HEK293 (cell line): ENCODE measurements around the gene CD19.
A peak's percentile ranks its signal among the peaks of the same experiment; 100 is the strongest.

Source experiments
- CTCF ChIA-PET: fragments of 350-600 bp; formaldehyde crosslinking; extraction: SDS; loops from one replicate; lab custom pipeline; 2021; ENCODE audit warnings: antibody characterized with exemption; lab: Yijun Ruan, JAX
- POLR2A ChIA-PET: fragments of 300-600 bp; formaldehyde crosslinking; extraction: SDS; loops from one replicate; lab custom pipeline; 2020; ENCODE audit warnings: antibody characterized with exemption, inconsistent platforms; lab: Yijun Ruan, JAX
- H3K27ac ChIP-seq: fragments of 200-500 bp; sonication (Bioruptor generic); 2 replicates; pipeline ENCODE4 v1.5.1; 2014; ENCODE audit warnings: low read depth, low read length, control low read depth, inconsistent platforms; ENCODE audit errors: extremely low read depth
- H3K36me3 ChIP-seq, 2 experiments: fragments of 200-500 bp in 1 of 2; sonication (Bioruptor generic) in 1 of 2; 1 replicate in 1 of 2; 2 replicates in 1 of 2; pipeline ENCODE4 v1.5.1; 2014 to 2017; ENCODE audit warnings: inconsistent platforms in 2 of 2, low read length in 2 of 2; ENCODE audit not compliant: control insufficient read depth in 2 of 2, insufficient read depth in 1 of 2
- H3K4me1 ChIP-seq: fragments of 200-500 bp; sonication (Bioruptor generic); 2 replicates; pipeline ENCODE4 v1.5.1; 2014; ENCODE audit warnings: mild to moderate bottlenecking, low read length, inconsistent platforms; ENCODE audit not compliant: control insufficient read depth, insufficient read depth
- H3K4me3 ChIP-seq: 2 replicates; pipeline ENCODE4 v1.5.1; 2011; ENCODE audit warnings: low read depth, mild to moderate bottlenecking, control low read depth, low read length, moderate library complexity
- H3K9me3 ChIP-seq: fragments of 200-500 bp; sonication (Bioruptor generic); 2 replicates; pipeline ENCODE4 v1.5.1; 2014; ENCODE audit warnings: low read depth, low read length, inconsistent platforms; ENCODE audit not compliant: control insufficient read depth, insufficient read depth
- CTCF ChIP-seq: fragments of 450-650 bp; formaldehyde crosslinking; IDR thresholded peaks from 2 replicates; pipeline ENCODE4 v1.5.1; 2016; ENCODE audit warnings: missing biosample characterization, missing genetic modification characterization
- GFI1B ChIP-seq: fragments of 450-650 bp; formaldehyde crosslinking; IDR thresholded peaks from 2 replicates; pipeline ENCODE4 v1.5.1; 2016; ENCODE audit warnings: missing biosample characterization, missing genetic modification characterization
- GLIS1 ChIP-seq: fragments of 450-650 bp; formaldehyde crosslinking; IDR thresholded peaks from 2 replicates; pipeline ENCODE4 v1.5.1; 2016; ENCODE audit warnings: missing biosample characterization, missing genetic modification characterization
- GLIS2 ChIP-seq: fragments of 450-650 bp; formaldehyde crosslinking; IDR thresholded peaks from 2 replicates; pipeline ENCODE4 v1.5.1; 2016; ENCODE audit warnings: missing biosample characterization, missing genetic modification characterization
- MEIS1 ChIP-seq: sonication (generic); formaldehyde crosslinking; IDR thresholded peaks from 2 replicates; pipeline ENCODE4 v1.8.1; 2022; ENCODE audit warnings: missing genetic modification reagents, mild to moderate bottlenecking, borderline replicate concordance
- ZEB2 ChIP-seq: fragments of 450-650 bp; formaldehyde crosslinking; IDR thresholded peaks from 2 replicates; pipeline ENCODE4 v1.5.1; 2016; ENCODE audit warnings: missing biosample characterization, missing genetic modification characterization
- ZNF146 ChIP-seq: fragments of 450-650 bp; formaldehyde crosslinking; IDR thresholded peaks from 2 replicates; pipeline ENCODE4 v1.5.1; 2016; ENCODE audit warnings: missing biosample characterization, missing genetic modification characterization
- ZNF18 ChIP-seq: fragments of 450-650 bp; formaldehyde crosslinking; IDR thresholded peaks from 2 replicates; pipeline ENCODE4 v1.5.1; 2016; ENCODE audit warnings: missing biosample characterization, missing genetic modification characterization
- ZNF366 ChIP-seq: fragments of 450-650 bp; formaldehyde crosslinking; conservative IDR thresholded peaks from 2 replicates; pipeline ENCODE4 v1.5.1; 2016; ENCODE audit warnings: missing biosample characterization, missing genetic modification characterization
- ZNF426 ChIP-seq: fragments of 450-650 bp; formaldehyde crosslinking; IDR thresholded peaks from 2 replicates; pipeline ENCODE4 v1.5.1; 2017; ENCODE audit warnings: missing biosample characterization, missing genetic modification characterization, mild to moderate bottlenecking, inconsistent platforms, moderate library complexity
- ZNF433 ChIP-seq: fragments of 450-650 bp; formaldehyde crosslinking; IDR thresholded peaks from 2 replicates; pipeline ENCODE4 v1.5.1; 2016; ENCODE audit warnings: missing biosample characterization, missing genetic modification characterization, low read depth
- ZNF514 ChIP-seq: fragments of 450-650 bp; formaldehyde crosslinking; IDR thresholded peaks from 2 replicates; pipeline ENCODE4 v1.5.1; 2016; ENCODE audit warnings: missing biosample characterization, missing genetic modification characterization
- ZNF654 ChIP-seq: fragments of 450-650 bp; formaldehyde crosslinking; IDR thresholded peaks from 2 replicates; pipeline ENCODE4 v1.5.1; 2016; ENCODE audit warnings: low read depth, missing biosample characterization, missing genetic modification characterization
- ZNF76 ChIP-seq: fragments of 450-650 bp; formaldehyde crosslinking; IDR thresholded peaks from 2 replicates; pipeline ENCODE4; 2016; ENCODE audit warnings: low read depth, missing biosample characterization, missing genetic modification characterization, borderline replicate concordance
- ZNF768 ChIP-seq: fragments of 450-650 bp; formaldehyde crosslinking; IDR thresholded peaks from 2 replicates; pipeline ENCODE4 v1.5.1; 2018; ENCODE audit warnings: missing biosample characterization, mild to moderate bottlenecking, missing genetic modification characterization
- ZNF776 ChIP-seq: fragments of 450-650 bp; formaldehyde crosslinking; IDR thresholded peaks from 2 replicates; pipeline ENCODE4 v1.5.0; 2017; ENCODE audit warnings: missing biosample characterization, missing genetic modification characterization, borderline replicate concordance
- TF ChIP-seq, protein P1 (sequence below): fragments of 450-650 bp; formaldehyde crosslinking; conservative IDR thresholded peaks from 2 replicates; pipeline ENCODE4 v1.5.1; 2016; ENCODE audit warnings: low read depth, missing biosample characterization, missing genetic modification characterization

CD19 gene

GRCh38 chr16:28975158-28975599 is 43.4 kb downstream of the CD19 start:
- Histone ChIP-seq H3K9me3 (no peaks in the 10 kb centered on the region), H3K4me3 (peak overlapping the region; percentile 97), H3K36me3 (peaks cover 0 to 26% of the 10 kb centered on the region in 2 experiments; a peak in 1 of 3 replicates), H3K4me1 (no peaks in the 10 kb centered on the region), H3K27ac (no peak overlapping the region)
- ChIA-PET POLR2A (no interaction called here), CTCF (interaction anchor here (0.7 kb wide), 1 partner anchor 451 kb away, joined by 3 read pairs; no protein-coding TSS in a partner anchor)
- no peak for TF ChIP-seq ZNF776 (tag by site-specific recombination)
- no peak for TF ChIP-seq ZNF366 (tag by site-specific recombination)
- TF ChIP-seq GLIS1 (tag by site-specific recombination) = no peak

- ChIA-PET CTCF (interaction anchor here (0.6 to 2.0 kb wide), 11 partner anchors 9 to 860 kb away, joined by 3 to 9 read pairs (median 3); no protein-coding TSS in a partner anchor), POLR2A (no interaction called here)
- H3K9me3 ChIP-seq = no peaks in the 10 kb centered on the region
- no peaks in the 10 kb centered on the region for H3K4me1 ChIP-seq
- TF ChIP-seq ZNF514 (tag by site-specific recombination) (no peak), ZNF426 (tag by site-specific recombination) (no peak), ZEB2 (tag by site-specific recombination) (peak; percentile 58; the same call in 1 of the 2 replicates), GLIS2 (tag by site-specific recombination) (no peak), ZNF654 (peak; percentile 31; the same call in 1 of the 2 replicates), ZNF146 (tag by site-specific recombination) (no peak), ZNF768 (tag by site-specific recombination) (no peak), MEIS1 (CRISPR knock-in tag) (no peak), ZNF18 (tag by site-specific recombination) (no peak), GFI1B (tag by site-specific recombination) (no peak), CTCF (tag by site-specific recombination) (peak; percentile 33; the same call in 1 of the 2 replicates), ZNF433 (tag by site-specific recombination) (no peak), ZNF76 (tag by site-specific recombination) (0 out of 2 replicates have a peak, but pooled peaks have one; percentile 21)
- TF ChIP-seq, protein P1, sequence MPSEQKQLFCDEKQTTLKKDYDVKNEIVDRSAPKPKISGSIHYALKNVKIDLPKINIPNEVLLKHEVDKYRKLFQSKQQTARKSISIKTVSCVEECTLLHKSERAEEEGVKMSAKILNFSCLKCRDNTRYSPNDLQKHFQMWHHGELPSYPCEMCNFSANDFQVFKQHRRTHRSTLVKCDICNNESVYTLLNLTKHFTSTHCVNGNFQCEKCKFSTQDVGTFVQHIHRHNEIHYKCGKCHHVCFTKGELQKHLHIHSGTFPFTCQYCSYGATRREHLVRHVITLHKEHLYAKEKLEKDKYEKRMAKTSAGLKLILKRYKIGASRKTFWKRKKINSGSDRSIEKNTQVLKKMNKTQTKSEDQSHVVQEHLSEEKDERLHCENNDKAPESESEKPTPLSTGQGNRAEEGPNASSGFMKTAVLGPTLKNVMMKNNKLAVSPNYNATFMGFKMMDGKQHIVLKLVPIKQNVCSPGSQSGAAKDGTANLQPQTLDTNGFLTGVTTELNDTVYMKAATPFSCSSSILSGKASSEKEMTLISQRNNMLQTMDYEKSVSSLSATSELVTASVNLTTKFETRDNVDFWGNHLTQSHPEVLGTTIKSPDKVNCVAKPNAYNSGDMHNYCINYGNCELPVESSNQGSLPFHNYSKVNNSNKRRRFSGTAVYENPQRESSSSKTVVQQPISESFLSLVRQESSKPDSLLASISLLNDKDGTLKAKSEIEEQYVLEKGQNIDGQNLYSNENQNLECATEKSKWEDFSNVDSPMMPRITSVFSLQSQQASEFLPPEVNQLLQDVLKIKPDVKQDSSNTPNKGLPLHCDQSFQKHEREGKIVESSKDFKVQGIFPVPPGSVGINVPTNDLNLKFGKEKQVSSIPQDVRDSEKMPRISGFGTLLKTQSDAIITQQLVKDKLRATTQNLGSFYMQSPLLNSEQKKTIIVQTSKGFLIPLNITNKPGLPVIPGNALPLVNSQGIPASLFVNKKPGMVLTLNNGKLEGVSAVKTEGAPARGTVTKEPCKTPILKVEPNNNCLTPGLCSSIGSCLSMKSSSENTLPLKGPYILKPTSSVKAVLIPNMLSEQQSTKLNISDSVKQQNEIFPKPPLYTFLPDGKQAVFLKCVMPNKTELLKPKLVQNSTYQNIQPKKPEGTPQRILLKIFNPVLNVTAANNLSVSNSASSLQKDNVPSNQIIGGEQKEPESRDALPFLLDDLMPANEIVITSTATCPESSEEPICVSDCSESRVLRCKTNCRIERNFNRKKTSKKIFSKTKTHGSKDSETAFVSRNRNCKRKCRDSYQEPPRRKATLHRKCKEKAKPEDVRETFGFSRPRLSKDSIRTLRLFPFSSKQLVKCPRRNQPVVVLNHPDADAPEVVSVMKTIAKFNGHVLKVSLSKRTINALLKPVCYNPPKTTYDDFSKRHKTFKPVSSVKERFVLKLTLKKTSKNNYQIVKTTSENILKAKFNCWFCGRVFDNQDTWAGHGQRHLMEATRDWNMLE (tag by site-specific recombination) = no peak
- no peak overlapping the region for H3K27ac ChIP-seq
- H3K36me3 ChIP-seq = peaks cover 0 to 49% of the 10 kb centered on the region in 2 experiments; a peak in 1 of 3 replicates
- no peak overlapping the region for H3K4me3 ChIP-seq
Measured at GRCh38 chr16:28977703-28978662, 46.2 kb downstream of the CD19 start.
